Measurements from ENCODE around the gene JARID2. TPM values are rescaled to one million over a fixed set of nuclear protein-coding genes. Genes with fewer than 3 reads are reported as not detected.

JARID2 gene
- total and polyA plus RNA-seq, 2 of the 8 experiments (the other 6 are each of a cell fraction or from before 2014, with no cell fraction given): 60.1 to 239 TPM

GRCh38 chr6:15437090-15437635 lies 191.3 kb downstream of the JARID2 start (continued):
- no peak for TF ChIP-seq RFX5 (IDR thresholded peaks at IDR 0.05; ENCODE audit: borderline replicate concordance, low read depth, low read length)
